ENCODE data around the gene ASB9. TPM values are rescaled to one million over a fixed set of nuclear protein-coding genes. Genes with fewer than 3 reads are reported as not detected.
A peak's percentile ranks its signal among the peaks of the same experiment; 100 is the strongest.

The ASB9 gene
- polyA plus RNA-seq, 2 of the 4 experiments (the other 2 are of a cell fraction): 24.7 to 40.8 TPM

GRCh38 chrX:15242899-15243555 lies 26.9 kb downstream of the ASB9 start (continued):
- TF ChIP-seq CHD4 (IDR thresholded peaks at IDR 0.05; ENCODE audit: borderline replicate concordance) (no peak), JUNB (IDR thresholded peaks at IDR 0.05) (no peak), SMC3 (IDR thresholded peaks at IDR 0.05) (peak; percentile 68), ZC3H11A (IDR thresholded peaks at IDR 0.05) (no peak), MAX (IDR thresholded peaks at IDR 0.05) (no peak), KDM5A (IDR thresholded peaks at IDR 0.05) (no peak), E2F6 (IDR thresholded peaks at IDR 0.05; ENCODE audit: borderline replicate concordance, low read depth) (no peak), SREBF2 (IDR thresholded peaks at IDR 0.05) (no peak), POLR2AphosphoS2 (conservative IDR thresholded peaks at IDR 0.05; ENCODE audit: low read length) (no peak)

GRCh38 chrX:15241301-15241700 lies 28.6 kb downstream of the ASB9 start:
- Histone ChIP-seq H3K4me2 (no peak overlapping the region), H3K9me3 (no peaks in the 10 kb centered on the region), H3K27ac (no peak overlapping the region), H3K4me1 (peaks cover 6% of the 10 kb centered on the region; the same call in 1 of the 3 replicates), H3K4me3 (no peak overlapping the region)
- DNase-seq (ENCODE audit: low read depth in 1 of 2, low spot score in 1 of 2) (no peak), FAIRE-seq (no peak), ATAC-seq (no peak)
- ChIA-PET CTCF (interaction anchor here (1.1 to 1.9 kb wide), 3 partner anchors 97 to 1202 kb away, joined by 3 to 5 read pairs (median 4); no protein-coding TSS in a partner anchor), POLR2A (no interaction called here)
- WGBS (ENCODE audit: missing lambda C conversion rate): 60% methylated on average over 3 of the region's 3 CpGs
- TF ChIP-seq ZSCAN20 (CRISPR knock-in tag; IDR thresholded peaks at IDR 0.05) (no peak), NFE2L2 (conservative IDR thresholded peaks at IDR 0.05; ENCODE audit: low read length) (no peak), HOXA7 (CRISPR knock-in tag; IDR thresholded peaks at IDR 0.05) (no peak), RAD21 (conservative IDR thresholded peaks at IDR 0.05 in 1 of 2, IDR thresholded peaks at IDR 0.05 in 1 of 2) (no peak), POLR2A (IDR thresholded peaks at IDR 0.05; ENCODE audit: low read length) (no peak), CEBPB (IDR thresholded peaks at IDR 0.05) (no peak), TFCP2L1 (CRISPR knock-in tag; IDR thresholded peaks at IDR 0.05) (no peak)
- TF ChIP-seq, protein P1, sequence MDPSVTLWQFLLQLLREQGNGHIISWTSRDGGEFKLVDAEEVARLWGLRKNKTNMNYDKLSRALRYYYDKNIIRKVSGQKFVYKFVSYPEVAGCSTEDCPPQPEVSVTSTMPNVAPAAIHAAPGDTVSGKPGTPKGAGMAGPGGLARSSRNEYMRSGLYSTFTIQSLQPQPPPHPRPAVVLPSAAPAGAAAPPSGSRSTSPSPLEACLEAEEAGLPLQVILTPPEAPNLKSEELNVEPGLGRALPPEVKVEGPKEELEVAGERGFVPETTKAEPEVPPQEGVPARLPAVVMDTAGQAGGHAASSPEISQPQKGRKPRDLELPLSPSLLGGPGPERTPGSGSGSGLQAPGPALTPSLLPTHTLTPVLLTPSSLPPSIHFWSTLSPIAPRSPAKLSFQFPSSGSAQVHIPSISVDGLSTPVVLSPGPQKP (IDR thresholded peaks at IDR 0.05; ENCODE audit: low read depth, low read length): no peak

DNA sequence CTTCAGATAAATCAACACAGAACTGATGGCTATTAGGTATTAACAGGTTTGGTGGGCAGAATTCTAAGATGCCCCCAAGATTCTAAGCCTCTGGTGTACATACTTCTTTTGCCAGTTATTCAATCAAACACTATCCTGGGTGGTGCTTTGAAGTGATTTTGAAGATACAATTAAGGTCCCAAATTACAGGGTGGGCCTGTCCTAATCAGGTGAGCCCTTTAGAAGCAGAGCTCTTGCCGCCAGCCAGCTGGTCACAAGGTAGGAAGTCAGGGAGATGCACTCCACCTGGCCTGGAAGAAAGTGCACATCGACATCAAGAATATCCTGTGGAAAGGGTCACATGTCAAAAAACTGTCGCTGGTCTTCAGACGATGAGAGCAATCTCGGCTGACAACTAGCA lies 29.5 kb downstream of the ASB9 start:
- POLR2A ChIA-PET: no interaction called here
- peak; percentile 13 for FAIRE-seq

More for the DNA sequence above, 29.5 kb downstream of the ASB9 start:
- TF ChIP-seq ZNF302 (CRISPR knock-in tag; IDR thresholded peaks at IDR 0.05) (no peak), CTCF (IDR thresholded peaks at IDR 0.05) (no peak), BHLHE40 (IDR thresholded peaks at IDR 0.05; ENCODE audit: low read depth, low read length) (no peak), NPAS2 (CRISPR knock-in tag; IDR thresholded peaks at IDR 0.05; ENCODE audit: borderline replicate concordance) (no peak), SMC3 (IDR thresholded peaks at IDR 0.05) (no peak), TP53 (CRISPR knock-in tag; IDR thresholded peaks at IDR 0.05) (no peak), SREBF2 (IDR thresholded peaks at IDR 0.05) (no peak), RAD21 (conservative IDR thresholded peaks at IDR 0.05 in 1 of 2, IDR thresholded peaks at IDR 0.05 in 1 of 2) (no peak), NFE2L2 (conservative IDR thresholded peaks at IDR 0.05; ENCODE audit: low read length) (no peak), E2F6 (IDR thresholded peaks at IDR 0.05; ENCODE audit: borderline replicate concordance, low read depth) (no peak), ZC3H11A (IDR thresholded peaks at IDR 0.05) (no peak), KDM5A (IDR thresholded peaks at IDR 0.05) (no peak), HMGXB4 (CRISPR knock-in tag; IDR thresholded peaks at IDR 0.05; ENCODE audit: borderline replicate concordance) (no peak), PBX3 (IDR thresholded peaks at IDR 0.05) (no peak), GATA3 (IDR thresholded peaks at IDR 0.05; ENCODE audit: borderline replicate concordance) (no peak), HOXB13 (CRISPR knock-in tag; IDR thresholded peaks at IDR 0.05; ENCODE audit: low read depth) (no peak), ZSCAN20 (CRISPR knock-in tag; IDR thresholded peaks at IDR 0.05) (no peak)
- ATAC-seq (no peak), DNase-seq (ENCODE audit: low read depth in 1 of 2, low spot score in 1 of 2) (no peak)
- Histone ChIP-seq H3K27ac (no peak overlapping the region), H3K4me1 (peaks cover 6% of the 10 kb centered on the region; the same call in 1 of the 3 replicates), H3K9me3 (no peaks in the 10 kb centered on the region), H3K4me3 (no peak overlapping the region), H3K4me2 (no peak overlapping the region)
- 90% methylated on average over 4 of the region's 5 CpGs for WGBS (ENCODE audit: missing lambda C conversion rate)
- CTCF ChIA-PET: interaction anchor here (1.1 to 1.2 kb wide), 2 partner anchors 96 to 1201 kb away, joined by 3 to 5 read pairs; no protein-coding TSS in a partner anchor
